Fibroblast of mammary gland (primary cell): ENCODE results near the gene FOXO4.

Source experiments
- DNase-seq: peaks from one replicate; pipeline ENCODE4 v3.0.0-alpha.2; 2010; ENCODE audit warnings: low read depth
- H3K4me3 ChIP-seq: 2 replicates; pipeline ENCODE4 v1.5.1; 2011; ENCODE audit warnings: low read depth, mild to moderate bottlenecking, low read length, moderate library complexity; ENCODE audit not compliant: control insufficient read depth
- TF ChIP-seq, protein P1 (sequence below): conservative IDR thresholded peaks from 2 replicates; pipeline ENCODE4 v1.5.1; 2011; ENCODE audit warnings: low read depth, low read length, inconsistent platforms; ENCODE audit not compliant: control insufficient read depth, insufficient read depth

FOXO4 gene

DNA sequence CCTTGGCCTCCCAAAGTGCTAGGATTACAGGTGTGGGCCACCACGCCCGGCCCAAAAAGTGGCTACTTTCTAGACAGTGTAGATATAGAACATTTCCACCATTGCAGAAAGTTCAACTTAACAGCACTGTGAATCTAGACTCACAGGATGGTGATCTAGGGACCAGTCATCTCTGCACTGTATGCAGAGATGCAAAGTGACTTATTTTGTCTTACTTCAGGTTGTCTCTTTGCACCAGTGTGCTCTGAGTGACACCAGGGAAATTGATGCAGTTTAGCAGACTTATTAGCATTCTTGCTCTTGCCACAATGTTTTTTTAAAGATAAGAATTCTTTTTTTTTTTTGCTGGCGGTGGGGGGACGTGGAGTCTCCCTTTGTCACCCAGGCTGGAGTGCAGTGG is 12.8 kb upstream of the FOXO4 start:
- DNase-seq = no peak
- TF ChIP-seq, protein P1, sequence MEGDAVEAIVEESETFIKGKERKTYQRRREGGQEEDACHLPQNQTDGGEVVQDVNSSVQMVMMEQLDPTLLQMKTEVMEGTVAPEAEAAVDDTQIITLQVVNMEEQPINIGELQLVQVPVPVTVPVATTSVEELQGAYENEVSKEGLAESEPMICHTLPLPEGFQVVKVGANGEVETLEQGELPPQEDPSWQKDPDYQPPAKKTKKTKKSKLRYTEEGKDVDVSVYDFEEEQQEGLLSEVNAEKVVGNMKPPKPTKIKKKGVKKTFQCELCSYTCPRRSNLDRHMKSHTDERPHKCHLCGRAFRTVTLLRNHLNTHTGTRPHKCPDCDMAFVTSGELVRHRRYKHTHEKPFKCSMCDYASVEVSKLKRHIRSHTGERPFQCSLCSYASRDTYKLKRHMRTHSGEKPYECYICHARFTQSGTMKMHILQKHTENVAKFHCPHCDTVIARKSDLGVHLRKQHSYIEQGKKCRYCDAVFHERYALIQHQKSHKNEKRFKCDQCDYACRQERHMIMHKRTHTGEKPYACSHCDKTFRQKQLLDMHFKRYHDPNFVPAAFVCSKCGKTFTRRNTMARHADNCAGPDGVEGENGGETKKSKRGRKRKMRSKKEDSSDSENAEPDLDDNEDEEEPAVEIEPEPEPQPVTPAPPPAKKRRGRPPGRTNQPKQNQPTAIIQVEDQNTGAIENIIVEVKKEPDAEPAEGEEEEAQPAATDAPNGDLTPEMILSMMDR = no peak
- H3K4me3 ChIP-seq = no peak overlapping the region

DNA sequence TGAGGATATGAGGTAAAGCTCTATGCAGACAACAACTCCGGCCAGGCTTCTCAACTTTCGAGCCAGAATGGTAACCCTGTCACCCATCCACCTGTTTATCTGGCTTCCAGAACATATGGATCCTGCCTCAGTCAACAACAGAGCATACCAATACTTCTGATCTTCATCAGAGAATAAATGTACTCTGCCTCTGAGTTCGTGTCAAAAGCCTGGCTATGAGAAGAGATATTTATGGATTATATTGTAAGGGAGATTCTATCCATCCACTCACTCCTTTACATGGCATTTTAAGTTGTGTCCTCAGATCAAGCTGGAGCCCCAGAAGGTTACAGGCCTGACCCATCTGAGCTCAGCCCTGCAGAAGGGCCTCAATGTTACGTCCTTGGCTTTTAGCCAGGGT is 9.8 kb upstream of the FOXO4 start:
- H3K4me3 ChIP-seq = no peak overlapping the region
- TF ChIP-seq, protein P1 = no peak
- DNase-seq = no peak

DNA sequence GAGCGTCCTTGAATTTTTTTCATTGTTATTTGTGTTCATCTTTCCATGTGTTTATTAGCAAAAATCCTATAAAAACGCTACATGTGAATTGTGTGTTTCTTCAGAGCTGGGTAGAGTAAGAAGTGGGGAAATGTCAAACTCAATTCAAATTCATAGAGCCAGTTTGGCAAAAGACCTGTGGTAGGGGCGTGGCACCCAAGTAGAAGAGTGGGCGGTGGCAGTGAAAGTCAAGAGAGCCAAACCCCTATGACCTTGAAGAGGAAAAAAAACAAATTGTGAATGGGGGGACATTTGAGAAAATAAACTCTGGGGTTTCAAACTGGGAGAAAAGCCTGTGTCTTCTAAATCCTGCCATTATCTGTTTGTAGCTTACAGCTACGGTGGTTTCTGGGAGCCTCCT is 4.4 kb upstream of the FOXO4 start:
- DNase-seq = no peak
- no peak overlapping the region for H3K4me3 ChIP-seq
- TF ChIP-seq, protein P1 = no peak

DNA sequence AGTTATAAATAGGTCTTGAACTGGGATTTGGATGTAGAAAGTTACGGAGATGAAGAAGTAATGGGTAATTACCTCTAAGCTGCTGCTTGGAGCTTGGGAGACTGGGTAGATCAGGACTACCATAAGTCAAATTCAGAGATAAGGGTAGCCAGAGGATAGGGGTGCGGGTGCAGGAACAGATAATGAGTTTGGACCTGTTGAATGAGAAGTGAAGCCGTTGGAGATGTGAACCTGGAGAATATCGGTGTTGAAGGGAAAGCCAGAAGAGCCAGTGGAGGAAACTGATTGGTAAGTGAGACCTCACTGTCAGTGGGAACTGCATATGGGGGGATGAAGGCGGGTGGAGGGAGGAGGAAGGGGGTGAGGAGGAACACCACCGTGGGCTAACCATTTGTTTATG is 618 bp upstream of the FOXO4 start:
- DNase-seq = no peak
- TF ChIP-seq, protein P1 = no peak
- peak overlapping the region; percentile 67 for H3K4me3 ChIP-seq

DNA sequence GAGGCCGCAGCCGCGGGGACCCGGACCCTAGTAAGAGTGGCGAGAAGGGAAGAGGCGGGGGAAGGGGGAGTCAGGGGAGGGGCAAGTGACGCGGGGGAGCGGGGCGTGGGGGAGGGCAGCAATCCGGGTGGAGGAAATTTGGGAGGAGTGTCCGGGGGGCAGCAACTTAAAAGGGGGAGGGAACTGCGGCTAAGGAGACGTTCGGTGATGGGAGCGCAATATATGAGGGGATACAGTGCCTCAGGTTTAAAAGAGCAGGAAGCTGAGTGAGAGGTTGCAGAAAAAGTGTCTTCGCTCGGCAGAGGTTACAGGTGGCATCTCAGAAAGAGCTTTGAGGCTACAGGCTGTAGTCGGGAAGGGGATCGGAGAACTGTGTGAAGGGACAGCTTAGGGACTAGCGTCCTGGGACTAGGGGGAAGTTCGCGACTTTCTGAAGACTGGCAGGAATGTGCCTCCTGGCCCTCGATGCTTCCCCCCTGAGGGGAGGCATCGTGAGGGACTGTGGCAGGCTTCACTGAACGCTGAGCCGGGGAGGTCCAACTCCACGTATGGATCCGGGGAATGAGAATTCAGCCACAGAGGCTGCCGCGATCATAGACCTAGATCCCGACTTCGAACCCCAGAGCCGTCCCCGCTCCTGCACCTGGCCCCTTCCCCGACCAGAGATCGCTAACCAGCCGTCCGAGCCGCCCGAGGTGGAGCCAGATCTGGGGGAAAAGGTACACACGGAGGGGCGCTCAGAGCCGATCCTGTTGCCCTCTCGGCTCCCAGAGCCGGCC is 519 bp downstream of the FOXO4 start:
- peak overlapping the region; percentile 67 for H3K4me3 ChIP-seq
- DNase-seq = peak; percentile 28
- TF ChIP-seq, protein P1 = no peak

DNA sequence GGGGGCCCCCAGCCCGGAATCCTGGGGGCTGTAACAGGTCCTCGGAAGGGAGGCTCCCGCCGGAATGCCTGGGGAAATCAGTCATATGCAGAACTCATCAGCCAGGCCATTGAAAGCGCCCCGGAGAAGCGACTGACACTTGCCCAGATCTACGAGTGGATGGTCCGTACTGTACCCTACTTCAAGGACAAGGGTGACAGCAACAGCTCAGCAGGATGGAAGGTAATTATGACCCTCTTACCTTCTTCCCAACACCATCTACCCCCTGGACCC is 1.0 kb downstream of the FOXO4 start:
- no peak for DNase-seq
- peak overlapping the region; percentile 67 for H3K4me3 ChIP-seq
- TF ChIP-seq, protein P1 = no peak

DNA sequence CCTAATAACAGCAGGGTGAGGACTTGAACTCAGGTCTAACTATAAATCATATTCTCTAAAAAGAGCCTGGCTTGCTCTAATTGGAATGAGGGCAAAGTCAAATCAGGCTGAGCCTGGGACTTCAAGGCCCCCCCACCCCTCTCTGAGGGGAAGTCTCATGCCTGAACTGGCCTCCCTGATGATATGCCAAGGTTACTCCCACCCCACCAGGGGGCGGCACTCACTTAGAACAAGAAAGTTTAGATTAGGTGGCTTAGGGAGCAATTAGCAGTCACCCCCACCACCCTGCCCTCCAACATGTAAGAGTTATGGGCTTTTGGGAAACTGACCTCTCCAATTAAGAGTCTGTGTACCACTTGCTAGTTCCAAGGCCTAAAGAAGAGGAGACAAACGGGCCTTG is 2.7 kb downstream of the FOXO4 start:
- DNase-seq = peak; percentile 42
- TF ChIP-seq, protein P1 = peak; percentile 37
- H3K4me3 ChIP-seq = no peak overlapping the region
